ENCODE data around the gene MMD2.
A peak's percentile ranks its signal among the peaks of the same experiment; 100 is the strongest.
"Not testable (repeated sequence)": the region's sequence is repeated elsewhere in the genome, so short reads cannot be mapped to it uniquely, and the experiment has no call there.

The MMD2 gene

GRCh38 chr7:4996696-4997222 is 37.8 kb upstream of the MMD2 start:
- DNase-seq (ENCODE audit: extremely low read depth, low read depth) = no peak
- no peak for TF ChIP-seq CTCF (IDR thresholded peaks at IDR 0.05; ENCODE audit: low read depth, low read length)

GRCh38 chr7:4995429-4995969 is 36.5 kb upstream of the MMD2 start:
- no peak for DNase-seq (ENCODE audit: extremely low read depth, low read depth)
- no peak for TF ChIP-seq CTCF (IDR thresholded peaks at IDR 0.05; ENCODE audit: low read depth, low read length)

- TF ChIP-seq CTCF (IDR thresholded peaks at IDR 0.05; ENCODE audit: low read depth, low read length) = no peak
Measured at GRCh38 chr7:4993471-4993870, 34.5 kb upstream of the MMD2 start.

DNA sequence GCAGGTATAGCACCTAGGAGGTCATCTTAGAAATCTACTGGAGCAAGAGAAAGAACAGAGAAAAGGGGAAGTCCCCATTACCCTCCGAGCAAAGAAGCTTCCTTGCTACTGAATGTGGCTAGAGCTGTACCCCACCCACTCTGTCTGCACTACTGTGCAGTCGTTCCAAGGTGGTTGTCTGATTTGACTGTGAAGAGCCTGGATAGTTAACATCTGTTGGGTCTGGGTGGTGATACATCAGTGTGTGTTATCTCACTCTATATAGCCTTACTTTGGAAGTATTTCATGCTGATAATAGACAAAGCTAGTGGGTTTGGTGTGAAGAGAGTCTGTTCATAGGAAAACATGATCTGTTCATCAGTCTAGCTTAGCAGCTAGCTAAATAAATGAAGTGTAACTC is 23.8 kb upstream of the MMD2 start:
- DNase-seq (ENCODE audit: extremely low read depth, low read depth) = not testable (repeated sequence)

More at GRCh38 chr7:4993471-4993870, 34.5 kb upstream of the MMD2 start:
- DNase-seq (ENCODE audit: extremely low read depth, low read depth) = no peak

- DNase-seq (ENCODE audit: extremely low read depth, low read depth) = not testable (repeated sequence)
Measured at GRCh38 chr7:4981295-4981890, 22.4 kb upstream of the MMD2 start.

GRCh38 chr7:4975626-4976025 is 16.6 kb upstream of the MMD2 start:
- DNase-seq (ENCODE audit: extremely low read depth, low read depth) = not testable (repeated sequence)

DNA sequence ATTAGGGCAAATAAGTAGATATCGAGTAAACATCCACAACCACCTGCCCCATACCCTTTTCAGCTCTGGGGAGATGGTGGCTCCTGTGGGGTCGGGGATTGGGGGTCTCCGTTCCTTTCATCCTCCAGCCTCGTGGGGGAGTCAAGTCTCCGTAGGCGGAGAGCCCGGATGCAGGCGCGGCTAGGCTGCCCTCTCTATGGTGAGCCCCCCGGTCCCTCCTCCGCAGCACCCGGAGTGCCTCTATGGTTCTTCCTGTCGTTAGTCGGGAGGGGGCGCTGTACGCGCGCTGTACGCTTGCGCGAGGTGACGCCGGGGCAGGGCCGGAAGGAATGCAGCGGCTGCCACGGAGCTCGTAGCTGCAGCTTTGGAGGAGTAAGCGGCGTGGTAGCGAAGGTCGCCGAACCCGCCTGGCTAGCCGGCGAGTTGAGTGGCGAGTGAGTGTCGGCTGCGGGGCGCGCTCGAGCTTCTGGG is 14.8 kb upstream of the MMD2 start:
- DNase-seq (ENCODE audit: extremely low read depth, low read depth) = peak; percentile 65

GRCh38 chr7:4972446-4972845 is 13.5 kb upstream of the MMD2 start:
- not testable (repeated sequence) for DNase-seq (ENCODE audit: extremely low read depth, low read depth)

More for the DNA sequence above, 14.8 kb upstream of the MMD2 start:
- peak; percentile 77 for TF ChIP-seq CTCF (IDR thresholded peaks at IDR 0.05; ENCODE audit: low read depth, low read length)

GRCh38 chr7:4965295-4966022 is 6.5 kb upstream of the MMD2 start:
- no peak for TF ChIP-seq CTCF (IDR thresholded peaks at IDR 0.05; ENCODE audit: low read depth, low read length)
- no peak for DNase-seq (ENCODE audit: extremely low read depth, low read depth)
